ENCODE measurements around the gene BCLAF3.

DNA sequence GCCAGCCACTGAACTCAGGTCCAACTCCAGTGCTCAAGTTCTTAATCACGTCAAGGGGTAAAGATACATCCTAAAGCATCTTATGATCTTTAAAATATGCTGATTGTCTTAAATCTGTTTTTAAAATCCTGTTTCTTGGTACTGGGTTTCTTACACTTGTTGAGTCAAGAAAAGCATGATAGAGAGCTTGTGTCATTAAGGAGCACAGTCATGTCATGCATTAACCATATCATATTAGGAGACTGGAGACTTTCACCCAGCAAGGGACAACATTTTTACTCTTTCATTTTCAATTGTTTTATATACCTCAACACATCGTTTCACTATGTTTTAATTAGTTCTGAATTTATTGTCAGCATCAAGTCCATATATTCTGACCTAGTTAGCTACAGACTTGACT, 41.5 kb downstream of the BCLAF3 start:
- no peak for TF ChIP-seq MYC (IDR thresholded peaks at IDR 0.05; ENCODE audit: low read depth, low read length)
- no peak for TF ChIP-seq POLR2A (IDR thresholded peaks at IDR 0.05; ENCODE audit: extremely low read depth, insufficient read length)
- TF ChIP-seq, protein P1, sequence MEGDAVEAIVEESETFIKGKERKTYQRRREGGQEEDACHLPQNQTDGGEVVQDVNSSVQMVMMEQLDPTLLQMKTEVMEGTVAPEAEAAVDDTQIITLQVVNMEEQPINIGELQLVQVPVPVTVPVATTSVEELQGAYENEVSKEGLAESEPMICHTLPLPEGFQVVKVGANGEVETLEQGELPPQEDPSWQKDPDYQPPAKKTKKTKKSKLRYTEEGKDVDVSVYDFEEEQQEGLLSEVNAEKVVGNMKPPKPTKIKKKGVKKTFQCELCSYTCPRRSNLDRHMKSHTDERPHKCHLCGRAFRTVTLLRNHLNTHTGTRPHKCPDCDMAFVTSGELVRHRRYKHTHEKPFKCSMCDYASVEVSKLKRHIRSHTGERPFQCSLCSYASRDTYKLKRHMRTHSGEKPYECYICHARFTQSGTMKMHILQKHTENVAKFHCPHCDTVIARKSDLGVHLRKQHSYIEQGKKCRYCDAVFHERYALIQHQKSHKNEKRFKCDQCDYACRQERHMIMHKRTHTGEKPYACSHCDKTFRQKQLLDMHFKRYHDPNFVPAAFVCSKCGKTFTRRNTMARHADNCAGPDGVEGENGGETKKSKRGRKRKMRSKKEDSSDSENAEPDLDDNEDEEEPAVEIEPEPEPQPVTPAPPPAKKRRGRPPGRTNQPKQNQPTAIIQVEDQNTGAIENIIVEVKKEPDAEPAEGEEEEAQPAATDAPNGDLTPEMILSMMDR (IDR thresholded peaks at IDR 0.05; ENCODE audit: low read depth, low read length), result no peak
- TF ChIP-seq, protein P2, sequence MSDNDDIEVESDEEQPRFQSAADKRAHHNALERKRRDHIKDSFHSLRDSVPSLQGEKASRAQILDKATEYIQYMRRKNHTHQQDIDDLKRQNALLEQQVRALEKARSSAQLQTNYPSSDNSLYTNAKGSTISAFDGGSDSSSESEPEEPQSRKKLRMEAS (IDR thresholded peaks at IDR 0.05; ENCODE audit: low read depth, low read length), result no peak

All from NB4 (cell line).